Neural cell (in vitro differentiated cells): ENCODE measurements around the gene CPNE1. TPM values are rescaled to one million over a fixed set of nuclear protein-coding genes. Genes with fewer than 3 reads are reported as not detected.
"Not testable (repeated sequence)": the region's sequence is repeated elsewhere in the genome, so short reads cannot be mapped to it uniquely, and the experiment has no call there.

Experiments used
- H2AFZ ChIP-seq: fragments of 200-600, 300-800 bp; sonication (generic), shearing (Covaris generic); 2 replicates; pipeline ENCODE4 v1.6.0; 2014; ENCODE audit warnings: low read depth, mild to moderate bottlenecking, antibody characterized with exemption, low read length, moderate library complexity
- H3F3A ChIP-seq: fragments of 200-600 bp; shearing (Covaris generic); 2 replicates; pipeline ENCODE4 v1.6.1; 2016; ENCODE audit warnings: mild to moderate bottlenecking, moderate library complexity, mixed read lengths, antibody characterized with exemption, low read length; ENCODE audit not compliant: insufficient read depth, poor library complexity, severe bottlenecking
- H3K27ac ChIP-seq: fragments of 200-600, 300-800 bp; sonication (generic), shearing (Covaris generic); 2 replicates; pipeline ENCODE4 v1.5.1; 2014; ENCODE audit warnings: mild to moderate bottlenecking, low read length, moderate library complexity
- H3K27me3 ChIP-seq: fragments of 300-800, 200-600 bp; sonication (generic), shearing (Covaris generic); 2 replicates; pipeline ENCODE4 v1.6.0; 2014; ENCODE audit warnings: mild to moderate bottlenecking, low read depth, low read length, moderate library complexity; ENCODE audit not compliant: insufficient read depth
- H3K36me3 ChIP-seq: fragments of 300-800, 200-600 bp; sonication (generic), shearing (Covaris generic); 2 replicates; pipeline ENCODE4 v1.5.1; 2014; ENCODE audit warnings: mild to moderate bottlenecking, antibody characterized with exemption, low read length, moderate library complexity; ENCODE audit not compliant: insufficient read depth
- H3K4me2 ChIP-seq: fragments of 300-800, 200-600 bp; sonication (generic), shearing (Covaris generic); 2 replicates; pipeline ENCODE4 v1.6.0; 2014; ENCODE audit warnings: mild to moderate bottlenecking, low read length
- H3K4me3 ChIP-seq: fragments of 300-800, 200-600 bp; sonication (generic), shearing (Covaris generic); 2 replicates; pipeline ENCODE4 v1.5.1; 2014; ENCODE audit warnings: mild to moderate bottlenecking, low read length, moderate library complexity
- H3K79me2 ChIP-seq: fragments of 200-600 bp; shearing (Covaris generic); replicated peaks from 2 replicates; pipeline ENCODE4 v1.6.0; 2014; ENCODE audit warnings: mild to moderate bottlenecking, low read length, moderate library complexity; ENCODE audit not compliant: insufficient read depth
- H3K9ac ChIP-seq: fragments of 300-800, 200-600 bp; sonication (generic), shearing (Covaris generic); 2 replicates; pipeline ENCODE4 v1.6.1; 2016; ENCODE audit warnings: mild to moderate bottlenecking, low read length, mixed read lengths
- H3K9me2 ChIP-seq: fragments of 200-600 bp; shearing (Covaris generic); 2 replicates; pipeline ENCODE4 v1.6.1; 2016; ENCODE audit warnings: mild to moderate bottlenecking, low read length, mixed read lengths; ENCODE audit not compliant: insufficient read depth
- H3K9me3 ChIP-seq: fragments of 200-600, 300-800 bp; sonication (generic), shearing (Covaris generic); 2 replicates; pipeline ENCODE4 v1.6.1; 2016; ENCODE audit warnings: mild to moderate bottlenecking, mixed run types, low read length, moderate library complexity, mixed read lengths
- H4K20me1 ChIP-seq: fragments of 200-600 bp; shearing (Covaris generic); 2 replicates; pipeline ENCODE4 v1.6.1; 2016; ENCODE audit warnings: mild to moderate bottlenecking, mixed run types; ENCODE audit not compliant: insufficient read depth
- CTCF ChIP-seq: fragments of 450-650 bp; IDR thresholded peaks from 2 replicates; pipeline ENCODE4 v1.5.1; 2014; ENCODE audit warnings: antibody characterized with exemption, mild to moderate bottlenecking, moderate library complexity; ENCODE audit not compliant: poor library complexity, severe bottlenecking
- EP300 ChIP-seq: fragments of 450-650 bp; conservative IDR thresholded peaks from 2 replicates; pipeline ENCODE4 v1.6.1; 2014; ENCODE audit warnings: antibody characterized with exemption, mild to moderate bottlenecking, moderate library complexity; ENCODE audit not compliant: poor library complexity, severe bottlenecking
- EZH2 ChIP-seq: fragments of 200-600, 300-800 bp; shearing (Covaris generic), sonication (generic); IDR thresholded peaks from 2 replicates; pipeline ENCODE4 v1.6.1; 2014; ENCODE audit warnings: antibody characterized with exemption, low read length, borderline replicate concordance, mild to moderate bottlenecking; ENCODE audit not compliant: insufficient read depth, poor library complexity, severe bottlenecking
- RAD21 ChIP-seq: fragments of 450-650 bp; conservative IDR thresholded peaks from 2 replicates; pipeline ENCODE4 v1.6.1; 2014; ENCODE audit warnings: antibody characterized with exemption, mild to moderate bottlenecking, moderate library complexity
- SMC3 ChIP-seq: fragments of 450-650 bp; conservative IDR thresholded peaks from 2 replicates; pipeline ENCODE4 v1.6.1; 2014; ENCODE audit warnings: antibody characterized with exemption, mild to moderate bottlenecking, moderate library complexity; ENCODE audit not compliant: poor library complexity
- TAF1 ChIP-seq: IDR thresholded peaks from 2 replicates; pipeline ENCODE4 v1.6.1; 2012; ENCODE audit warnings: low read depth
- polyA plus RNA-seq: library from polyadenylated mRNA; depleted of rRNA; stranded (reverse); fragments of >200 nt; gene quantifications from 2 replicates; pipeline ENCODE4 v1.2.3, GENCODE V29; 2014

CPNE1 gene
- polyA plus RNA-seq, 1 donor from 2014 or later, result 148 TPM

GRCh38 chr20:35708502-35708901 is 43.8 kb upstream of the CPNE1 start:
- peaks cover 7% of the 10 kb centered on the region for H3F3A ChIP-seq
- peaks cover 24% of the 10 kb centered on the region for H4K20me1 ChIP-seq
- H3K36me3 ChIP-seq, result peaks cover 11% of the 10 kb centered on the region
- no peaks in the 10 kb centered on the region for H3K27me3 ChIP-seq
- peaks cover 36% of the 10 kb centered on the region for H3K79me2 ChIP-seq
- no peak overlapping the region for H3K9ac ChIP-seq
- no peaks in the 10 kb centered on the region for H3K9me2 ChIP-seq
- H3K4me3 ChIP-seq, result no peak overlapping the region
- no peak for TF ChIP-seq RAD21
- TF ChIP-seq TAF1, result no peak
- no peak for TF ChIP-seq SMC3
- no peak for TF ChIP-seq CTCF
- no peak for TF ChIP-seq EP300
- TF ChIP-seq EZH2, result no peak
- no peak overlapping the region for H3K27ac ChIP-seq
- no peak overlapping the region for H3K4me2 ChIP-seq
- no peak overlapping the region for H2AFZ ChIP-seq
- no peaks in the 10 kb centered on the region for H3K9me3 ChIP-seq

- not testable (repeated sequence) for H2AFZ ChIP-seq, H3K4me3 ChIP-seq, H3K9me2 ChIP-seq, H3F3A ChIP-seq, H3K9me3 ChIP-seq, H3K27ac ChIP-seq, H3K9ac ChIP-seq, H3K27me3 ChIP-seq, H3K4me2 ChIP-seq
- Histone ChIP-seq H3K36me3 (peaks cover 11% of the 10 kb centered on the region), H4K20me1 (peaks cover 24% of the 10 kb centered on the region), H3K79me2 (peaks cover 30% of the 10 kb centered on the region)
Observed at GRCh38 chr20:35706591-35707529, 42.2 kb upstream of the CPNE1 start.

- peaks cover 19% of the 10 kb centered on the region for H4K20me1 ChIP-seq
- H3K9ac ChIP-seq, H3K4me3 ChIP-seq, H2AFZ ChIP-seq, H3K9me2 ChIP-seq, H3K4me2 ChIP-seq, H3K27ac ChIP-seq, H3K27me3 ChIP-seq, H3K9me3 ChIP-seq: not testable (repeated sequence)
- H3F3A ChIP-seq, result peaks cover 14% of the 10 kb centered on the region
- peaks cover 23% of the 10 kb centered on the region for H3K79me2 ChIP-seq
- peaks cover 11% of the 10 kb centered on the region for H3K36me3 ChIP-seq
Observed at GRCh38 chr20:35705894-35706293, 41.2 kb upstream of the CPNE1 start.
